Tracheal epithelial cell (primary cell): ENCODE data around the gene NPVF. TPM values are rescaled to one million over a fixed set of nuclear protein-coding genes. Genes with fewer than 3 reads are reported as not detected.

ENCODE experiments used
- total RNA-seq: library from RNA; depleted of rRNA; stranded (reverse); fragments of >200 nt; gene quantifications from 2 replicates; pipeline ENCODE4 v1.2.1, GENCODE V29; 2014

Gene NPVF, protein sequence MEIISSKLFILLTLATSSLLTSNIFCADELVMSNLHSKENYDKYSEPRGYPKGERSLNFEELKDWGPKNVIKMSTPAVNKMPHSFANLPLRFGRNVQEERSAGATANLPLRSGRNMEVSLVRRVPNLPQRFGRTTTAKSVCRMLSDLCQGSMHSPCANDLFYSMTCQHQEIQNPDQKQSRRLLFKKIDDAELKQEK
- not detected in 2 replicates for total RNA-seq

GRCh38 chr7:25228386-25228785 lies at the start of gene NPVF:
Gene NPVF (minus strand): TSS chr7:25228486. CDS start chr7:25228439, 47 bp downstream.

Other genes with a start within 250 kb of the NPVF start
- gene OSBPL3, start 248.3 kb downstream of the NPVF start, total RNA-seq, result 24.6 and 33.9 TPM in 2 replicates
- 52.8 and 54.4 TPM in 2 replicates for gene CYCS, start 103.2 kb downstream of the NPVF start, total RNA-seq